Adipocyte (in vitro differentiated cells): ENCODE results near the gene LSAMP.

ENCODE experiments used
- DNase-seq: peaks from one replicate; pipeline ENCODE4 v3.0.0-alpha.2; 2015; ENCODE audit warnings: low read depth
- H3K27me3 ChIP-seq: replicated peaks from 2 replicates; pipeline ENCODE4 v1.7.0; 2013; ENCODE audit warnings: mild to moderate bottlenecking, low read length, moderate library complexity; ENCODE audit not compliant: control insufficient read depth, insufficient read depth
- H3K36me3 ChIP-seq: 2 replicates; pipeline ENCODE4 v1.7.0; 2013; ENCODE audit warnings: low read length, mild to moderate bottlenecking, moderate library complexity; ENCODE audit not compliant: control insufficient read depth, insufficient read depth, severe bottlenecking
- H3K4me1 ChIP-seq: 2 replicates; pipeline ENCODE4 v1.7.0; 2013; ENCODE audit warnings: mild to moderate bottlenecking, low read length, moderate library complexity; ENCODE audit not compliant: control insufficient read depth, insufficient read depth
- H3K4me3 ChIP-seq: 2 replicates; pipeline ENCODE4 v1.7.0; 2013; ENCODE audit warnings: mild to moderate bottlenecking, low read length, moderate library complexity
- H3K9ac ChIP-seq: 2 replicates; pipeline ENCODE4 v1.7.0; 2013; ENCODE audit warnings: mild to moderate bottlenecking, low read length, moderate library complexity
- H3K9me3 ChIP-seq: 2 replicates; pipeline ENCODE4 v1.7.0; 2013; ENCODE audit warnings: mild to moderate bottlenecking, low read length, moderate library complexity; ENCODE audit not compliant: control insufficient read depth

Gene LSAMP

DNA sequence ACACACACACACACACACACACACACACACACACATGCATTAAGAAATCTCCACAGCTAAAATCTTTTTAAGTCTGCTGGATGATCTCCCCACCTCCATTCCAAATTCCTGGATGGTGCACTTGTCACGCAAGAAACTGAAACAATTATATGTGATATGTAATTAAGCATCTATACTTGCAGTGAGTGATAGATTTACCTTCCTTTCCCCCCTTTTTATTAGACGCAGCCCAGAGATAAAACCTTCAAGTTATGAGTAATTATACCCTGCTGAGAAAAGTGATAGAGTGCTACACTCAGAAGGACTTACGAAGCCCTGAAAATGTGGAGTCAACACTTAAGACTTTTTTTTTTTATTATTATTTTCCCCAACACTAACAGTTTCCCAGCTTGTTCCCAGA is 255.2 kb downstream of the LSAMP start:
- Histone ChIP-seq H3K36me3 (no peaks in the 10 kb centered on the region), H3K9me3 (no peaks in the 10 kb centered on the region), H3K4me3 (no peak overlapping the region), H3K9ac (no peak overlapping the region), H3K4me1 (no peaks in the 10 kb centered on the region), H3K27me3 (no peaks in the 10 kb centered on the region)
- DNase-seq: no peak

DNA sequence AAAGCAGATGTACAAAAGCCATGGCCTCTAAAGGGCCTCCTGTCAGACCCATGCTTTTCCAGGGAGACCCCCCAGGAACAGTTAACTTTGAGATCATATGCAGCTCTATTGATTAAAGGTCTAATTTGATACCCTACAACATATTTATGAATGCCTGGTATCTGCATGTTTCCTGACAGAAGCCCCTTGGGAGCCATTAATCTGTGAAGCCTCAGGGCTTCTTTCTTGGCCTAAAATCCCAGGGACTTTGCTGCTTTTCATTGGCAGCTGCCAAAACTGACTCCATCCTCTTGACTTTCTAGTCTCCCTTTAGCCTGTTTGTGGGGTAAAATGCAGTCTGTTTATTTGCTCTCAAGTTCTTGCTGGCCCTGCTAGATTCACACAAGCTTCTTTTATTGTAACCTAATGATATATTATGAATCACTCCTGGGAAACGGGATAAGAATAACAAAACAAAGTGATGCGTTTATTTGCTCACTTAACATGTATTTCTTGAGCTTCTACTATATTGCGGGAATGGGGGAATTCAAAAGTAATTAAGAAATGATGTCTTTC is 257.0 kb downstream of the LSAMP start:
- Histone ChIP-seq H3K9me3 (no peaks in the 10 kb centered on the region), H3K9ac (no peak overlapping the region), H3K27me3 (no peaks in the 10 kb centered on the region), H3K4me3 (no peak overlapping the region), H3K4me1 (no peaks in the 10 kb centered on the region), H3K36me3 (no peaks in the 10 kb centered on the region)
- no peak for DNase-seq

DNA sequence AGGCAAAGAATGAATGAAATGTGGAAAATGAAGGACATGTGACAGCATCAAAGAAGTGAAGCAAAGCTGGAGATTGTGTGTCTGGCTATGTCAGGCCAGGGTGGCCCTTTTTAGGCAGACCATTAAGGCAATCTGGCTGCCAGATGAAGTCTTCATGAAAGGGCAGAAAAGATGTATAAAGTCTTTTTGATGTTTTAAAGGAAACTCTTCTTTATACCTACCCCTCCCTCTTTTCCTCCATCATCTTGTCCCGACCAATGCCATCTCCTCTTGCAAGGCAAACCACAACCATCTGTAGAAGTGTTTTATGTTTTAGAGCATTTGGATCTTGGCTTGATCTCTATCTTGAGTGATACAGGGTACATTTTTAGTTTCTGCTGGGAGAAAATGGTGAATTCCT is 259.2 kb downstream of the LSAMP start:
- no peak for DNase-seq
- no peak overlapping the region for H3K4me3 ChIP-seq
- H3K36me3 ChIP-seq: no peaks in the 10 kb centered on the region
- no peaks in the 10 kb centered on the region for H3K4me1 ChIP-seq
- H3K27me3 ChIP-seq: no peaks in the 10 kb centered on the region
- H3K9ac ChIP-seq: no peak overlapping the region
- H3K9me3 ChIP-seq: no peaks in the 10 kb centered on the region

DNA sequence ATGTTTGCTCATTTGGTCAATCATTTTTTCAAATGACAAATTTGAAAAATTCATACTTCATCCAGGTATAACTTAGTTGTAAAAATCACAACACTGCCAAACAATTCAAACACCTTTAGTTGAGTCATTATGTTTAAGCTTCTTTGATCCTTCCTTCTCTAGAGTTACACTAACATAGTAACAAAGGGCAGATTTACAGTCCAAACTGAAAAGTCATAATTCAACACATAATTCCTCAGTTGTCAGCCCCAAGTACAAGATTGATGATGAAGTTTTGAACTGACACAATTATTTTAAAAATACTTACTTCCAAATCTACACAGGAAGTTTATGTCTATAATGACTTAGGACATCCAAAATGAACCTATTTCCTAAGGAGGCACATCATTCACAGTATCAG is 264.1 kb downstream of the LSAMP start:
- Histone ChIP-seq H3K4me3 (no peak overlapping the region), H3K27me3 (no peaks in the 10 kb centered on the region), H3K4me1 (no peaks in the 10 kb centered on the region), H3K9me3 (no peaks in the 10 kb centered on the region), H3K9ac (no peak overlapping the region), H3K36me3 (no peaks in the 10 kb centered on the region)
- DNase-seq: no peak

DNA sequence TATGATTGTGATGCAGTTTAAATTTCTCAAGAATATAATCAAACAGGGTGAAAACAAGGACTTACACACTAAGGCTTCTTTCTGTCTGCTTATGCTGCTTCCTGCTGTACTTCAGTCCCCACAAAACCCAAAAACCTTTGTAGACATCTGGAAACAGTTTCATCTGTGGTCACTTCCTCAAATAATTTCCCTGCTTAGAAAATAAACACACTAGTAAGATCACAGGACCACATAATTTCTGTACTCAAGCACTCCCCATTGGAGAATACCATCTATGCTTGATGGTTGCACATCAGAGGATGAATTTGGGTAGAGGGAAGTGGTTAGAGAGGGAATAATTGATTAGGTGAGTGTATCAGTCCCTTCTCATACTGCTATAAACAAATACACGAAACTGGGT is 266.2 kb downstream of the LSAMP start:
- Histone ChIP-seq H3K4me3 (no peak overlapping the region), H3K9me3 (no peaks in the 10 kb centered on the region), H3K36me3 (no peaks in the 10 kb centered on the region), H3K4me1 (no peaks in the 10 kb centered on the region), H3K27me3 (no peaks in the 10 kb centered on the region), H3K9ac (no peak overlapping the region)
- DNase-seq: peak; percentile 84

DNA sequence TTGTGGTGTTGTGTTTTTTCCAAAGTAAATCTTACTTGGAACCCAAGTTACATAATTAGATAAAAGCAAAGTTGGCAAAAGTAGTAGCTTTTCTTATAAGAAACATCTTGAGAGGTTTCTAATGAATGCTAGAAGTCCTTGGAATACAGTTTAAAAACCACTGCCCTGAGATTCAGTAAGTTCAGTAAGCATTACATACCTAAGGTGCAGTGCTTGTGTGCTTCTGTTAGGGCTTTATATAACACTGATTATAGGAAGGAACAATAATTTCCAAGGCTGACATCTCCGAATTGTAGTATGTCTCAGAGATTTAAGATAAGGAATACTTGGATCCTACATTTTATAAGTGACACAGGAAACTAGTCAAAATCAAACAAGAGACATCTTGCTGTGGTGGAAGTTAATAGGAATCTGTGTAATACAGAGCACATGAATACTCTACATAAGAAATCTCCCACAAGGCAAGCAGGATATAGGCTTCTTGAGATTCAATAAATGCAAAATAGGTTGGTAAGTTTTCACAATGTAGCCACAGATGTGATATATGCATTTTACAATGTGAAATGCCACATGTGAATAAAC is 268.2 kb downstream of the LSAMP start:
- Histone ChIP-seq H3K4me3 (no peak overlapping the region), H3K27me3 (no peaks in the 10 kb centered on the region), H3K9ac (no peak overlapping the region), H3K4me1 (no peaks in the 10 kb centered on the region), H3K36me3 (no peaks in the 10 kb centered on the region), H3K9me3 (no peaks in the 10 kb centered on the region)
- DNase-seq: no peak

DNA sequence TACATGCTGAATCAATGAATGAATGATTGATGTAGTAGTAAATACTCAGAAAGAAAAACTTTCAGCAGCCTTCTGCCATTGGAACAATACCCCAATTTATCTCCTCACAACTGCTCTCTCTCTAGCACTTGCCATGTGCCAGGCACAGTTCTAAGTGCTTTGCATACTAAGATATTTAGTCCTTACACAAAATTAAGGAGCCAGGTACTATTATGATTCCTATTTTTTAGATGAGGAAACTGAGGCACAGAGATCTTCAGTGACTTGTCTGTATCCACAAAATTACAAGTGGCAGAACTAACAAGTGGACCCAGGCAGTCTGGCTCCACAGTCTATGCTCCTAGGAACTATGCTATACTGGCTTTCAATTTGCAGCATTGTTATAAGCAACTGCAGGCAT is 279.2 kb downstream of the LSAMP start:
- peaks cover 6% of the 10 kb centered on the region for H3K4me1 ChIP-seq
- no peak for DNase-seq
- H3K4me3 ChIP-seq: no peak overlapping the region
- no peak overlapping the region for H3K9ac ChIP-seq
- no peaks in the 10 kb centered on the region for H3K36me3 ChIP-seq
- no peaks in the 10 kb centered on the region for H3K27me3 ChIP-seq
- H3K9me3 ChIP-seq: no peaks in the 10 kb centered on the region

DNA sequence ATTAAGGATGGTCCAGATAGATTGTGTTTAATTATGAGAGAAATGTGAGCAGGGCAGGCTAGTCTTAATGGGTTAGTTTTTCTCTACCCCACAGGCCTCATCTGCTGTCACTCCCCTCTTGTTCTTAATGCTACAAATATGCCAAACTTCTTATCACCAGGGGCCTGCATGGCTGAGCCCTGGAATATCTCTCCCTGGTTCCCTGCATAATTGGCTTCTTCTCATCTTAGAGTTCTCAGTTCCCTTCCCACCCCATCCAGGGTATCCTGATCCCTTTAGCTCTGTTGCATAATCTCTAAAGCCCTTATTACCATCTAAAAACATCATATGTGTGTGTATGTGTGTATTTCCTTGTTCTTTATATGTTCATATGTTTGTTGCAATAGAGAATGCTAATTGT is 279.6 kb downstream of the LSAMP start:
- H3K9me3 ChIP-seq: no peaks in the 10 kb centered on the region
- no peak overlapping the region for H3K4me3 ChIP-seq
- no peak overlapping the region for H3K9ac ChIP-seq
- peaks cover 6% of the 10 kb centered on the region for H3K4me1 ChIP-seq
- DNase-seq: no peak
- no peaks in the 10 kb centered on the region for H3K27me3 ChIP-seq
- H3K36me3 ChIP-seq: no peaks in the 10 kb centered on the region

DNA sequence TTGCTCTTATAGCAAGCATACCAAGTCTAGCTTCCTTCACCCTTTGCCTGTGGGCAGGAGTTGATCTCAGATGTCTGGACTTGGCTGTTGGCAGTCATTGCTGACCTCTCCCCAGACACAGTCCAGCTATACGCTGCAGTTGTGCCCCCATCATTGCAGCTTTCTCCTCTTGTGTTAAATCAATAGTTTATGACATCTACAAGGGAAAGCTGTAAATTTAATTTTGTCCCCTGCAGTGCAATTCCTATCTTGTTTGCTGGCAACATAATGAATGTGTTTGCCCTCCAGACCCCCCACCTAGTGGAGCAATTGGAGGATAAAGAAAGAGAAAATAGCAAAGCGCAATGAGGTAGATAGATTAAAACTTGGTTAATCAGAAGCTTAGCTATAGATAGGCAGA is 280.2 kb downstream of the LSAMP start:
- no peak for DNase-seq
- Histone ChIP-seq H3K36me3 (no peaks in the 10 kb centered on the region), H3K27me3 (no peaks in the 10 kb centered on the region), H3K9me3 (no peaks in the 10 kb centered on the region), H3K4me3 (no peak overlapping the region), H3K4me1 (peaks cover 6% of the 10 kb centered on the region), H3K9ac (no peak overlapping the region)

DNA sequence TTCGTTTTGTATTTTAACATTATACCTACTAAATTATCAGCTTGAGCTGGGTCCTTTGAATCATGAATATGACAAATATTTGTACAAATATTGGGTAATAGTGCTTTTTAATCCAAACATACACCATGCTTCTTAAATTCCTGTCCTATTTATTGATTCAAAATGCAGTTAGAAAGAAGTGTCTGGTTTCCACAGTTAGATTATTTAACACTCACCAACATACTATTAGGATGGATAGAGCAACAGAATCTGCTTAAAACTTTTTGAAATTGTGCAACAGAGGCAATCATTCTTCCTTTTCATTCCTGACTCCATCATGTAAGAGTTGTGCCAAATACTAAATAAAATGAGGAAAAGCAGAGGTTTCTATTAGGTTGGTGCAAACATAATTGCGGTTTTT is 281.2 kb downstream of the LSAMP start:
- H3K36me3 ChIP-seq: no peaks in the 10 kb centered on the region

DNA sequence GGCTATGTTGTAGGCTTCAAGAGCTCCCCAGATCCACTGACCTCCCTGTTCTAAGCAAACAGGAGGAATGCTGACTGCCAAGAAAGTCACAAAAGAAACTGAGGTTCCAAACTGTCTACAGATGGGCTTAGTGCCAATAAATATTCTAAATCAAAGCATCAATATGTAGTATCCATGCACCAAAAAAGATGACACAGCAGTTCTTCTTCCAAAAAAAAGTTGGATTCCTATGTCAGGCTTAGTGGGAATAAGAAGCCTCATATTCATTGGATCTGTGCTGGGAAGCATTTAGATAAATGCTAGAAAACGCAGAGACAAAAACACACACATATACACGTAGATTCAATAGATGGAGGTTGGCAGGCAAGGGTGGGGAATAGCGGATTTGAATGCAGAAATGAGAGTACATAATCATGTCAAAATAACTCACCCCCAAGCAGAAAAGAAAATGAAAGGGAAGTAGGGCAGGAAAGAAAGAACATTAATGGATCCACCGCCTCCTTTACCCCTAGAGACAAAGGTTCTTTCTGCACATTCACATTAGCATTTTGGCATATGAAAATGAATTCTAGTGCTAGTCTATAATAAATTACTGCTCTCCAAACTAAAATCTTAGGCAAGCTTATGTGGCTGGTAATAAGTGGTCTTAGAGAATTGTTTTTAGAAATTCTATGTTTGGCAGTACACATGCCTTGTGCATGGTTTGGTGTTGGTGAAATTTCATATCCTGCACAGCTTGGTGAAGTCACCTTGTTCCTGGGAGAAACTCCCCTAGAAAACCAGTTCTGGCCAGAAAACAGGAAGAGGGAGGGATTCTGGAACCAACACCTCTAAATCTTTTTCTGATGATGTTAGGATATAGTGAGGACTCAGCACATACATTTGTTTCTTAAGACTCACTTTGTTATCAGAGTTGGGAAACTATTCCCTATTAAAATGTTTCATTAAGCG is 283.4 kb downstream of the LSAMP start:
- Histone ChIP-seq H3K4me3 (no peak overlapping the region), H3K36me3 (no peaks in the 10 kb centered on the region), H3K9me3 (no peaks in the 10 kb centered on the region), H3K27me3 (no peaks in the 10 kb centered on the region), H3K9ac (no peak overlapping the region), H3K4me1 (peaks cover 6% of the 10 kb centered on the region)
- no peak for DNase-seq

More for the DNA sequence above, 281.2 kb downstream of the LSAMP start:
- H3K4me1 ChIP-seq: peaks cover 6% of the 10 kb centered on the region
- no peak for DNase-seq
- H3K9ac ChIP-seq: no peak overlapping the region
- H3K9me3 ChIP-seq: no peaks in the 10 kb centered on the region
- H3K27me3 ChIP-seq: no peaks in the 10 kb centered on the region
- H3K4me3 ChIP-seq: no peak overlapping the region
